HG02938 (cell line): Measurements from ENCODE around the gene ARHGDIA.

ENCODE experiments used
- ATAC-seq: cut with Tn5 transposase; IDR thresholded peaks from one replicate; pipeline ENCODE4 v1.9.1; 2021; ENCODE audit warnings: mild to moderate bottlenecking, moderate library complexity; ENCODE audit not compliant: unreplicated experiment

ARHGDIA gene

DNA sequence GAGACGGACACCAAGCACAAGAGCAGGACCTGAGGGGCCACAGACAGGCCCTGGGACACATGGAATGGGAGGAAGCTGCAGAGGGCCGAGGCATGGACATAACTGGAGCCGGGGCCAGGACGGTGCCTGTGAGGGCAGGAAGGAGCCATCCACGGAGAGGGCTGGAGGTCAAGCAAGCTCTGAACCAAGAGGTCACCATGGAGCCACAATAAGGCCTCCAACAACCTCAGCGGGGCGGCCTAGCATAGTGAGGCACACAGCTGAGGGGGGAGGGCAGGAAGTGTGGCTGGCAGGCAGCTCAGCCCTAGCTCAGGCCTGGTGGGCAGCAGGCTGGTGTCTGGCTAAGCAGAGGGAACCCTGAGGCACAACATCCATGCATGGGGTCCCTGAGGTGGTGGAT is 42.5 kb downstream of the ARHGDIA start:
- ATAC-seq, result no peak

DNA sequence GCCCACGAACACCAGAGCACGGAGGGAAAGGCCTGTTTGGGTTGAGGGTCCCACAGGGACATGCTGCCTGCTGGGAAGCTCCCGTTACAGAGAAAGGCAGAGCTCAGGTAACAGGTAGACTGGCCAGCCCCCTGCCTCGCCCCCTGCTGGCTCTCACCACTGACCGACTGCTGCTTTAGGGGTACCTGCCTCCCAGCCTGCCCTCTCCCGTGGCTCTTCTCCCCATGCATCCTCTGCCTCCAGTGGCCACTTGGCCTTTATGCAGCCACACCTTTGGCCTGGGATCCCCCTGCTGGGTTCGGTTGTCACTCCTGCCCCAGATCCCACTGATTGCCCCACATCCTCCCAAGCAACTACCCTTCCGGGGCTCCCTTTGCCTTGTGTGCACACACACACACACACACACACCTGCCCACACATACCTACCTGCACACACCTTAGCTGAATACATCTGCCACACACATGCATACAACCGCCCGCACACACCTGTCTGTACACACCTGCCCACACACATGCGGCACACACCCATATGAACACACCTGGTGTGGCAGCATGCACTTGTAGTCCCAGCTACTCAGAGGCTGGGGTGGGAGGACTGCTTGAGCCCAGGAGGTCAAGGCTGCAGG is 45.2 kb downstream of the ARHGDIA start:
- ATAC-seq, result no peak

DNA sequence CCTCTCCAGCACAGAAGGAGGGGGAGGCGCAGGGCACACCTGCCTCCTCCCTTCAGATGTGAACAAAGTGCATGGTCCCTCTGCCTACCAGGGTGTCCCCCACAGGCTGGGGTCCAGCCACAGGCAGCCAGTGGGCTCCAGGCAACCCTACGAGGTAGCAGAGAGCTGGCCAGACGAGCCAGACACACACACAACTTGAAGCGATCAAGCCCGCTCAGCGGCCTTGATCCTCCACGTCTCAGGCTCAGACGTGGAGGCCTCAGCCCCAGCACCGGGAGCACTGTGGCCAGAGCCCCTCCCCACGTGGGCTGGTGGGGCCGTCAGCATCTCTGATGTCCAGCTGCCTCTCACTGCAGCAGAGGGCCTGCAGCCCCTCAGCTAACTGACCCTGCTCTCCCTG is 46.5 kb downstream of the ARHGDIA start:
- no peak for ATAC-seq

DNA sequence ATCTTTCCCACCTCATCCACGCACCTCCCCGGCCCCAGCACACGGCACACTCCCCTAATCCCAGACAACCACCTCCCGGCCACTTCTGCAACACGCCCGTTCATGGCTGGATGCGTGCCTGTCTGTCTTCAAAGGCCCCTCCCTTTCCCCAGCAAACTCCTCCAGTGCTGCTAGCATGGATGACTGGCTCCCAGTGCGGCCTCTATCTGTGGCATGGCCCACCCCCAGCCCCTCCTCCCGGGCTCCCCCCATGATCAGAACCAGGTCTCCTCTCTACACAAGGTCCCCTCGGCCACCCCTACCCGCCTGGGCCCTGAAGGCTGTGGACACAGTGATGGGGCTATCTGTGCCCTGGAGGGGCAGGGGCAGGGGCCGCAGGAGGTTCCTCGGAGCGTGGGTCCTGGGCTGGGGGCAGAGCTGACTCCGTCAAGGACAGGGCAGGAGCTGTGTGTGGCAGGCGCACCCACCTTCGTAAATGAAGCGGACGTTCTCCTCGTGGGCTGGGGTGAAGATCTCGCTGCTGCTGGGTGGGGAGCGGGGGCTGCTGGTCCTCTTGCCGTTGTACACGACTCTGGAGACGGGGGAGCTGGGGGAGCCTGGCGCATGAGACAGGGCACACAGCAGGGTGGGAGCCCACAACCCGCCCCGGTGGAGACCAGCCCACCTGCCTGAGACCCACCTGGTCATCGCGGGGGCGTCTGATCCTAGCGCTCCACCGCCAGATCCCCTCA is 47.2 kb downstream of the ARHGDIA start:
- ATAC-seq, result no peak

DNA sequence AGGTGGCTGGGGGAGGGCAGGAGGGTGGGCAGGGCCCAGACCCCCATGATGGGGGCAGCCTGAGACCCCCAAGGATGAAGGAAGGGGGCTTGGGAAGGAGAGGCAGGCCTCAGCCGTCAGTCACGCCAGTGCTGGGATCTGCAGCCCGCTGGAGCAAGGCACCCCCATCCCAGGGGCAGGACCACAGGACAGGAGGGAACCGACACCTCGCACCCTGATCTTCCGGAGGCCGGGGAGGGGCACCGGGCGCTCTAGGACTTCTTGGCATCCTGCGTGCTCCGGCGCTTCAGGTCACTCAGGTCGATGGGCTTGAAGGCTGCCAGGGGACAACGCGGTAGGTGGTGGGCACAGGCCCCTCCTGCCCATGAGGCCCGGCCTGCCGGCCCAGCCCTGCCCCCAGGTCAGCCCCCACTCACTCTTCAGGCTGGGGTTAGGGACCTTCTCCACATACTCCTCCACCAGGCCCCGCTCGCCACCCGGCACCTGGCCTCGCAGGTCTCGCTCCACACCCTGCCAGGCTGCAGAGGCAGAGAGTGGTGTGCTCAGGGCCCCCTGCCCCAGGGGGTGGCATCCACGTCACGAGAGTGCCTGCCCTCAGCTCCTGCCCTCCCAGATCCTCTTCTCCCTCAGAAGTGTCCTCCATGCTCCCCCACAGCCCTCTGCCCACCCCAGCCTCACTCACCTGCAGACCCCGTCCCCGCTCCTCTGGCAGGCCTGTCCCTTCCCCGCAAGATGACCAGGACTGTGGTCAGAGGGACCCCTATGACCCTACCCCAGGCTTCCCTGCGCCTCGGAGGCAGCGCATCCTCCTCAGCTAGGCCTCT is 47.9 kb downstream of the ARHGDIA start:
- ATAC-seq, result no peak

DNA sequence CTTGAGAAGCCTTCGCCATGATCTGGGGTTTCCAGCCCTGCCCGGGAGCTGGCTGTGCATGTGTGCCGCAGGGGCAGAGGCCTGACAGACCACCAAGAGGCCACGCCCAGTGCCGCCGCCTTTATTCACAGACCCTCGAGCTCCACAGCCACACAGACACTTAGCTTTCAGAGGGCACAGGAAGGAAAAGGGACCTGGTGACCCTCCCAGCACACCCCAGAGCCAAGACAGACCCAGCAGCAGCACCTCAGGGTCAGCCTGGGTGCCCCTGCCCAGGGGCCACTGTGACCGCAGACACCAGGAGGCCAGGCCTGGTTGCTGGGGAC is 48.9 kb downstream of the ARHGDIA start:
- no peak for ATAC-seq

DNA sequence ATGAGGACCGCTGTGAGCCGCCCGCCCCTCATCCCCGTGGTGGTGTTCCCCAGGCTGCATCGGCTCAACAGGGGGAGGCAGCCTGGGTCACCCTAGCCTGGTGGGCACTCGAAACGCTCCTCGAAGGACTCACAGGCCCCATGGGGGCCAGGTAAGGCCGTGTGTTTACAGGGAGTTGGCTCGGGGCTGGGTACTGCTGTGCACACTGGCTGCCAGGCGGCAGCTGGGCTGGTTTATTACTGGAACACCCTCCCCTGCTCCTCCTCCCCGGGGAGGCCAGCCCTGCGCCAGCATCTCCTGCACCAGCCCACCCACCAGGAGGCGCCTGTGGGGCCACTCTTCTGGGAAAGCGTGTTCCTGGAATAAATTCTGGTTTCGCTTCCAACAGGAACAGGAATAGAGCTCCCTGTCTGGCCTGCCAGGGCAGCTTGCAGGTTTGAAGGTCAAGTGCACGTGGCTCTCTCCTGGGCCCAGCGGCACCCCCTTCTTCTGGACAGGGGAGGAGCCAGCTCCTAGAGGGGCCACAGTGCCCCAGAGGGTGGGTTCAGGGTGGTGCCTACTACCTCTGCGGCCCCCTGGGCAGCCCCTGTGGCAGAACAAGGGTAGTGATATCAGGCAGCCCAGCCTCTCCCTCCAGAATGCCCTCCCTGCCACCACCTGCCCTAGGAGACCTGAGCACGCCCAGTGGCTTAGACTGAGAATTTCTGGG is 49.4 kb downstream of the ARHGDIA start:
- ATAC-seq, result no peak

DNA sequence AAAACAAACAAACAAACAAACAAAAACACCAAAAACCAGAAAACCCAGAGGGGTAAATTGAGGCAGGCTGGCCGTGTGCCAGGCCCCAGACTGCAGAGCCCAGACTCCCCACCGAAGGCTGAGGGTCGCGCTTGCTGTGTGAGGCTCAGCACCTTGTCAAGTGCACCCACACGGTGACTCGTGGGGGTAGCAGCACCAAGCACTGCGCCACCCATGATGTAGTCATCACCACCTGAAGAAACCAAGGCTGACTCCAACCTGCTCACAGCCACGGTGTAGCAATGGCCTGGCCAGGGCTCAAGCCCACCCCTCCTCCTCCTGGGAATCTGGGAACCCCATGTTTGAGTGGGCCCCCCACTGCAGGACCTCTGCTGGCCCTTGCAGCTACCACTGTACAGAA is 50.0 kb downstream of the ARHGDIA start:
- ATAC-seq, result no peak

DNA sequence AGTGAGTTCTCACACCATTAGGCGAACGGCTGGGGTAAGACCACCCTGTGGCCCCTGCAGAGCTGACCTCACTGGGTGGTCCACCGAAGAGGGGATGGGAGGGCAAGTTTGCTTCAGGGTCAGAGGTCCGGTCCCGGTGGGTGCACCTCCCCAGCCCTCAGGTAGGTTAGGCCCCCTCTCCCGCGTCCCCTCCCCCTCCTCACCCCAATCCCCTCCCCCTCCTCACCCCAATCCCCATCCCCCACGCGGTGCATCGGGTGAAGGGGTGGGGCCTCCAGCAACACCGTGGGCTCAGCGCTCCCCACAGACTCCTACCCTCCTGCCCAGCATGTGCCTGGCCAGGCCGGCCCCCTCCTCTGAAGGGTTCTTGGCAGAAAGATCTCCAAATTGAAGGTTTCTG is 51.4 kb downstream of the ARHGDIA start:
- ATAC-seq, result no peak

DNA sequence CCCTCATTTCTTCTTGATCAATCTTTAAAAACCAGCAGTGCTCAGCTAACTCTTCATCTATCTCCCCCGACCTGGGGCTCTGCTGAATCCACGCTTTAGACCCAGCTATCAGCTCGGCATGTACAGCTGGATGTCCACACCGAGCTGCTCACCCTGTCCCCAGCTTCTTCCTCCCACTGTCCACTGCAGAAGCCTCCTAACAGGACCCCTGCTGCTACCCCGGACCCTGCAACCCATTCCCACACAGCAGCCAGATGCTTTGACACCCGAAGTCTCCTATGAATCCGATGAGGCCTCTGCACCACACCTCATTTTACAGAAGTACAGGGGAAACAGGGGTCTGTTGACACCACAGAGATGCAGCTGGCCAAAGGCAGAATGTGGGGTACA is 53.4 kb downstream of the ARHGDIA start:
- no peak for ATAC-seq
